ENCODE data around the gene FAM210A.

DNA sequence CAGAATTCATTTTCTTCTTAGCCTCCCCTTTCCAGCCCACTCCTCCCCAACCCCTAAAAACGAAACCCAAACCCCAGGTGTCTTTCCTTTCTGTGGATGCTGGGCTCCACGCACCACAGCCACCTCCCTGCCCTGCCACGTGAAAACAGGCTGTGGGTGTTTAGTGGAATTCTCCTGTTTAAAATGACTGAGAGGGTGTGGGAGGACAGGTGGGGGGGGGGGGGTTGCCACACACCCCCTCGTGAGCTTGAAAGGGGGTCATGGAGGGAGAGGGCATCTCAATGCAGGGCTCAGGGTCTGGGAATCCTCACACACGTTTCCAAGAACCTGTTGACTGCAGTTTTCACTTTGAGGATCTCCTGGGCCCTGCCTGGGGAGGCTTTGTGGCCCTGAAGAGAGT lies 110.3 kb downstream of the FAM210A start:
- TF ChIP-seq ZBTB7A (IDR thresholded peaks at IDR 0.05; ENCODE audit: borderline replicate concordance, control insufficient read depth, low read depth, low read length) (no peak), TBL1XR1 (IDR thresholded peaks at IDR 0.05; ENCODE audit: low read length in 2 of 2) (no peak), ZNF347 (CRISPR knock-in tag; IDR thresholded peaks at IDR 0.05; ENCODE audit: low read depth) (no peak), FOXJ3 (CRISPR knock-in tag; IDR thresholded peaks at IDR 0.05) (no peak), BRD4 (IDR thresholded peaks at IDR 0.05) (no peak), KDM1A (IDR thresholded peaks at IDR 0.05) (no peak), EP300 (IDR thresholded peaks at IDR 0.05; ENCODE audit: low read length) (no peak), HDAC1 (IDR thresholded peaks at IDR 0.05) (no peak), MCM2 (IDR thresholded peaks at IDR 0.05; ENCODE audit: low read depth) (no peak)
- TF ChIP-seq, protein P1, sequence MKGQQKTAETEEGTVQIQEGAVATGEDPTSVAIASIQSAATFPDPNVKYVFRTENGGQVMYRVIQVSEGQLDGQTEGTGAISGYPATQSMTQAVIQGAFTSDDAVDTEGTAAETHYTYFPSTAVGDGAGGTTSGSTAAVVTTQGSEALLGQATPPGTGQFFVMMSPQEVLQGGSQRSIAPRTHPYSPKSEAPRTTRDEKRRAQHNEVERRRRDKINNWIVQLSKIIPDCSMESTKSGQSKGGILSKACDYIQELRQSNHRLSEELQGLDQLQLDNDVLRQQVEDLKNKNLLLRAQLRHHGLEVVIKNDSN (CRISPR knock-in tag; IDR thresholded peaks at IDR 0.05), result no peak
- TF ChIP-seq, protein P2, sequence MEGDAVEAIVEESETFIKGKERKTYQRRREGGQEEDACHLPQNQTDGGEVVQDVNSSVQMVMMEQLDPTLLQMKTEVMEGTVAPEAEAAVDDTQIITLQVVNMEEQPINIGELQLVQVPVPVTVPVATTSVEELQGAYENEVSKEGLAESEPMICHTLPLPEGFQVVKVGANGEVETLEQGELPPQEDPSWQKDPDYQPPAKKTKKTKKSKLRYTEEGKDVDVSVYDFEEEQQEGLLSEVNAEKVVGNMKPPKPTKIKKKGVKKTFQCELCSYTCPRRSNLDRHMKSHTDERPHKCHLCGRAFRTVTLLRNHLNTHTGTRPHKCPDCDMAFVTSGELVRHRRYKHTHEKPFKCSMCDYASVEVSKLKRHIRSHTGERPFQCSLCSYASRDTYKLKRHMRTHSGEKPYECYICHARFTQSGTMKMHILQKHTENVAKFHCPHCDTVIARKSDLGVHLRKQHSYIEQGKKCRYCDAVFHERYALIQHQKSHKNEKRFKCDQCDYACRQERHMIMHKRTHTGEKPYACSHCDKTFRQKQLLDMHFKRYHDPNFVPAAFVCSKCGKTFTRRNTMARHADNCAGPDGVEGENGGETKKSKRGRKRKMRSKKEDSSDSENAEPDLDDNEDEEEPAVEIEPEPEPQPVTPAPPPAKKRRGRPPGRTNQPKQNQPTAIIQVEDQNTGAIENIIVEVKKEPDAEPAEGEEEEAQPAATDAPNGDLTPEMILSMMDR (IDR thresholded peaks at IDR 0.05 in 2 of 3, conservative IDR thresholded peaks at IDR 0.05 in 1 of 3; ENCODE audit: insufficient read depth in 2 of 3, low read depth in 1 of 3, low read length in 3 of 3), result no peak
- TF ChIP-seq, protein P3, sequence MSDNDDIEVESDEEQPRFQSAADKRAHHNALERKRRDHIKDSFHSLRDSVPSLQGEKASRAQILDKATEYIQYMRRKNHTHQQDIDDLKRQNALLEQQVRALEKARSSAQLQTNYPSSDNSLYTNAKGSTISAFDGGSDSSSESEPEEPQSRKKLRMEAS (CRISPR knock-in tag; IDR thresholded peaks at IDR 0.05), result no peak

Measured in K562 (cell line).